Stimulated activated CD8-positive, alpha-beta memory T cell treated with anti-CD3 and anti-CD28 coated beads, Interleukin-7, amount 100 ng/mL, for 24 hours (primary cell): Measurements from ENCODE around the gene KLK3.

Experiments used
- DNase-seq: peaks from one replicate; pipeline ENCODE4 v3.0.0-alpha.2; 2020; ENCODE audit warnings: low read depth

Gene KLK3

DNA sequence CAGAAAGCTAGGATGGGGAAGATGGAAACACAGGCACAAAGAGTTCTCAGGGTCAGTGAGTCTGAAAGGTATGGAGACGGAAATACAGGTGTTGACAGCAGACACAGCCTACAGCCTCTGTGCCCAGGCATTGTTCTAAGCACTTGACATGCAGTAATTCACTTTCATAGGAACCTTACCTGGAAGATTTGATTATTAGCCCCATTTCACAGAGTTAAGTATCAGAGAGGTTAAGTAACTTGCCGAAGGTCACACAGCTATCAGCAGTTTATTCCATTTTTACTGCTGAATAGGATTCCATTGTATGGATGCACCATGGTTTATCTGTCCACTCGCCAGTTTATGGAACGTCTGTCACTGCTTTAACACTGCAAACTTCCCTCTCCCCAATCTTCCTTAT is 43.3 kb downstream of the KLK3 start:
- no peak for DNase-seq

DNA sequence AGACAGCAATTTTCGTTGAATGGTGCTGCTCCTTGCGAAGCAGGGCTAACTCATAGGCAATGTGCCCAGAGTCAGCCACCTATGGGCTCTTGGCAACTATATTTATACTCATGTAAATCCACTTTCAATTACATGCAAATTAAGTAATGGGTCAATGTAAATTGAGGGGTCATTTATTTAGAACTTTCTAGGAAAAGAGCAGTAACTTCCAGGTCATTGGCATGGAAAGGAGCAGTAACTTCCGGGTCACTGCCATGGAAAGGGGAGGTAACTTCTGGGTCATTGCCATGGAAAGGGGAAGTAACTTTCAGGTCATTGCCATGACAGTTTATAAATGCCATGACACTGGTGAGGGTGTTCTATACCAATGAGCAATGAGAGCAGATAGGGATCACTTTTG is 44.9 kb downstream of the KLK3 start:
- DNase-seq, result no peak

GRCh38 chr19:50902640-50903039 is 47.9 kb downstream of the KLK3 start:
- no peak for DNase-seq

DNA sequence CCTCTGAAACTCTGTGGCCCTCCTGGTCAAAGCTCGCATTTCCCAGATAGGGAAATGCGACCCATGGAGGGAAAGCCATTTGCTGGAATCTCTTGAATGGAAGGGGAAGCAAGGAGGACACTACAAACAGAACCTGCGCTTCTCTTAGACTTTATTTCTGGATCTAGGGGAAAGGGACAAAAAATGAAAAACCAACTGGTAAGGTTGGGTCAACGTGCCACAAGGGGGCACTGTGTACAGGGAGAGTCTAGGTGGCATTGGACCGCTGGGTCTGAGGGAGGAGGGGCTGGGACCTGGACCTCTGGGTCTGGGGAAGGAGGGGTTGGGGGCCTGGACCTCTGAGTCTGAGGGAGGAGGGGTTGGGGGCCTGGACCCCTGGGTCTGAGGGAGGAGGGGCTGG is 51.5 kb downstream of the KLK3 start:
- DNase-seq, result peak; percentile 17

- DNase-seq, result no peak
Observed at GRCh38 chr19:50908336-50908735, 53.6 kb downstream of the KLK3 start.

GRCh38 chr19:50909240-50910070 is 54.7 kb downstream of the KLK3 start:
- DNase-seq, result no peak
